Neuronal stem cell (in vitro differentiated cells): ENCODE measurements around the gene PDE4DIP.
"Not testable (repeated sequence)": the region's sequence is repeated elsewhere in the genome, so short reads cannot be mapped to it uniquely, and the experiment has no call there.

Source experiments
- DNase-seq: peaks from one replicate; pipeline ENCODE4 v3.0.0-alpha.2; 2013; ENCODE audit warnings: low spot score
- H2AFZ ChIP-seq: one replicate; pipeline ENCODE4 v1.6.1; 2013; ENCODE audit warnings: mild to moderate bottlenecking, low read length, inconsistent platforms
- H2AK5ac ChIP-seq: 2 replicates; pipeline ENCODE4 v1.6.1; 2013; ENCODE audit warnings: low read depth, mild to moderate bottlenecking, inconsistent platforms, low read length, moderate library complexity, mixed read lengths
- H2BK120ac ChIP-seq: 2 replicates; pipeline ENCODE4 v1.6.1; 2013; ENCODE audit warnings: low read depth, mild to moderate bottlenecking, inconsistent platforms, low read length, moderate library complexity, mixed read lengths
- H2BK12ac ChIP-seq: one replicate; pipeline ENCODE4 v1.6.1; 2013; ENCODE audit warnings: low read length, inconsistent platforms
- H2BK15ac ChIP-seq: 2 replicates; pipeline ENCODE4 v1.6.1; 2013; ENCODE audit warnings: mild to moderate bottlenecking, low read length, inconsistent platforms, mixed read lengths
- H2BK5ac ChIP-seq: one replicate; pipeline ENCODE4 v1.6.1; 2013; ENCODE audit warnings: inconsistent platforms, mild to moderate bottlenecking, low read length, moderate library complexity
- H3K14ac ChIP-seq: one replicate; pipeline ENCODE4 v1.6.1; 2013; ENCODE audit warnings: low read length, inconsistent platforms
- H3K18ac ChIP-seq: 2 replicates; pipeline ENCODE4 v1.6.1; 2013; ENCODE audit warnings: low read length, inconsistent platforms
- H3K23ac ChIP-seq: 2 replicates; pipeline ENCODE4 v1.6.1; 2013; ENCODE audit warnings: low read depth, mild to moderate bottlenecking, mixed read lengths, low read length, inconsistent platforms; ENCODE audit not compliant: poor library complexity
- H3K27ac ChIP-seq: replicated peaks from 3 replicates; pipeline ENCODE4 v1.5.1; 2013; ENCODE audit warnings: low read length, inconsistent platforms
- H3K27me3 ChIP-seq, 3 experiments: 2 replicates each; pipeline ENCODE4 v1.6.1; 2013; ENCODE audit warnings: low read length in 3 of 3, mild to moderate bottlenecking in 2 of 3, inconsistent platforms in 1 of 3, low read depth in 1 of 3, mixed read lengths in 1 of 3, moderate library complexity in 1 of 3; ENCODE audit not compliant: control insufficient read depth in 3 of 3, insufficient read depth in 3 of 3
- H3K36me3 ChIP-seq, 2 donors: replicated peaks in 1 of 2; 2 replicates each; pipeline ENCODE4 v1.6.1; 2013; ENCODE audit warnings: low read length in 2 of 2; ENCODE audit not compliant: control insufficient read depth in 2 of 2, insufficient read depth in 2 of 2
- H3K4ac ChIP-seq: 2 replicates; pipeline ENCODE4 v1.6.1; 2013; ENCODE audit warnings: inconsistent platforms, mild to moderate bottlenecking, low read length, moderate library complexity
- H3K4me1 ChIP-seq, 2 donors: 1 replicate in 1 of 2; 2 replicates in 1 of 2; pipeline ENCODE4 v1.6.1; 2013; ENCODE audit warnings: low read length in 2 of 2, low read depth in 1 of 2; ENCODE audit not compliant: control insufficient read depth in 2 of 2, insufficient read depth in 1 of 2
- H3K4me2 ChIP-seq: one replicate; pipeline ENCODE4 v1.6.1; 2013; ENCODE audit warnings: mild to moderate bottlenecking, low read length, inconsistent platforms; ENCODE audit not compliant: insufficient read depth, poor library complexity, severe bottlenecking
- H3K4me3 ChIP-seq, 2 donors: 2 replicates each; pipeline ENCODE4 v1.5.1; 2013; ENCODE audit warnings: low read length in 2 of 2, mild to moderate bottlenecking in 2 of 2, inconsistent platforms in 1 of 2, moderate library complexity in 1 of 2
- H3K79me1 ChIP-seq: one replicate; pipeline ENCODE4 v1.6.1; 2013; ENCODE audit warnings: low read depth, mild to moderate bottlenecking, inconsistent platforms, low read length, moderate library complexity
- H3K9ac ChIP-seq: one replicate; pipeline ENCODE4 v1.6.1; 2013; ENCODE audit warnings: mild to moderate bottlenecking, low read depth, low read length, inconsistent platforms; ENCODE audit not compliant: poor library complexity
- H3K9me3 ChIP-seq, 2 donors: replicated peaks in 1 of 2; 2 replicates each; pipeline versions ENCODE3 to v1.6.1; 2013; ENCODE audit warnings: low read length in 2 of 2, mild to moderate bottlenecking in 2 of 2, inconsistent platforms in 1 of 2, low read depth in 1 of 2, mixed read lengths in 1 of 2, moderate library complexity in 1 of 2; ENCODE audit not compliant: control insufficient read depth in 2 of 2, insufficient read depth in 1 of 2
- H4K8ac ChIP-seq: one replicate; pipeline ENCODE4 v1.6.1; 2013; ENCODE audit warnings: low read depth, mild to moderate bottlenecking, inconsistent platforms, low read length, moderate library complexity
- H4K91ac ChIP-seq: one replicate; pipeline ENCODE4 v1.6.1; 2013; ENCODE audit warnings: low read length, low read depth, mild to moderate bottlenecking, inconsistent platforms; ENCODE audit not compliant: poor library complexity
- WGBS, 2 donors: extraction: QIAGEN DNeasy Blood & Tissue Kit; methylation state at CpG; one replicate each; pipeline ENCODE4 v1.1.7; 2013; ENCODE audit warnings: missing lambda C conversion rate in 2 of 2, mixed read lengths in 1 of 2; ENCODE audit not compliant: insufficient read length in 2 of 2, insufficient replicate concordance in 1 of 2; ENCODE audit errors: extremely low coverage in 2 of 2; 5-methylcytosine and 5-hydroxymethylcytosine counted together

Gene PDE4DIP

DNA sequence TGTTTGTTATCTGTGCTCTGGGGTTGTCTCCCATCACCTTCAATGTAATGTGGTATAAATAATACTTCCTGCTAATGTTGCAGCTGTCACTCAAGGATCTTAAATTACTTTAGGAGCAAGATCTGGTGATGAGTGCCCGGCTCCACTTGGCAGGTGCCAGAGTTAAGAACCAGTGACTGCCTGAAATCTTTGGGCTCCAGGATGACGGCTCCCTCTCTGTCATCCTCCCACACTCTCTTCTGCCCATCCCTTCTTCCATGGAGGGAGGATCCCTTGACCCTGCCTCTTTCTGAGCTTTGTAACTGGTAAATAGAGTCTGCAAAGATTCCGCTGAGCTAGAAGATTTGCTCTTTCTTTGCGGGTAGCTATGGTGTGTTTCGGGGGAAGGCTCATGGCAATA is 44.4 kb downstream of the PDE4DIP start:
- H3K36me3 ChIP-seq, H3K4ac ChIP-seq, H3K18ac ChIP-seq, H3K23ac ChIP-seq, H2AK5ac ChIP-seq, H4K91ac ChIP-seq, H3K4me2 ChIP-seq, H3K9ac ChIP-seq, H3K14ac ChIP-seq, H3K79me1 ChIP-seq, H2BK5ac ChIP-seq, H2BK12ac ChIP-seq, H4K8ac ChIP-seq, H2AFZ ChIP-seq, H3K9me3 ChIP-seq, H3K27me3 ChIP-seq, H3K4me1 ChIP-seq, H2BK15ac ChIP-seq, H3K27ac ChIP-seq, H2BK120ac ChIP-seq, DNase-seq, H3K4me3 ChIP-seq: not testable (repeated sequence)
- WGBS, 2 donors = no CpG with 5 or more reads among the region's 5 CpGs

DNA sequence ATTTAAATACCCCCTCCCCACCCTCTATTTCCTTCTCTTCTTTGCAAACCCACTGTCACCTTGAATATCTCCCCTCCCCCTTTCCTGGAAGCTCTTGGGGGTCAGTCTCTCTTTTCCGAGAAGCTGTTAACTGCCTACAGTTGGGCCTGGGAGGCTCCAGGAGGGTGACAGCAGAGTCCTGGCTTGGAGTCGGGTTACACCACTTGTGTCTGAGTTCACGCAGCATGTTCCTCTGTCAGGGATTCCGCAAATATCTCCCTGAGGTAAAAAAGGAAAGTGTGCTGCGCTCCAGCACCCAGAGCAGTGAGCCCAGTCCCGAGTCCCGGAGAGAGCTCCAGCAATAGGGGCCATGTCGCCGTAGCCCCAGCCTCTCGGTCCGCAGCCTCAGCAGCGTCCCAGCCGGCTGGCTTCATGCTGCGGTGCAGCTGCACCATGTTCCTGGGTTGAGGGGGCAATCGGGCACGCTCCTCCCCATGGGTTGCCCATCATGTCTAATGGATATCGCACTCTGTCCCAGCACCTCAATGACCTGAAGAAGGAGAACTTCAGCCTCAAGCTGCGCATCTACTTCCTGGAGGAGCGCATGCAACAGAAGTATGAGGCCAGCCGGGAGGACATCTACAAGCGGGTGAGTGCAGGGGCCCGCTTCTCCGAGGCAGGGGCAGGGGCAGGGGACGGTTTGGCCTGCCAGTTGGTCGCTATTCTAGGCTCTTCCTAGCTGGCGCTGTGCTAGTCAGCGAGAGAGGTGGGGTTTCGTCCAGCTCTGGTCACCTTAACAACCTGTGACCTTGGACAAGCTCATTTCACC is 45.2 kb downstream of the PDE4DIP start:
- H3K79me1 ChIP-seq, H3K36me3 ChIP-seq, H3K4me3 ChIP-seq, H3K27me3 ChIP-seq, H3K14ac ChIP-seq, DNase-seq, H2BK12ac ChIP-seq, H3K4me2 ChIP-seq, H2BK5ac ChIP-seq, H3K9ac ChIP-seq, H3K4ac ChIP-seq, H3K4me1 ChIP-seq, H2BK120ac ChIP-seq, H4K8ac ChIP-seq, H2AFZ ChIP-seq, H4K91ac ChIP-seq, H2AK5ac ChIP-seq, H3K27ac ChIP-seq, H3K9me3 ChIP-seq, H3K23ac ChIP-seq, H3K18ac ChIP-seq, H2BK15ac ChIP-seq: not testable (repeated sequence)
- no CpG with 5 or more reads among the region's 28 CpGs for WGBS, 2 donors

DNA sequence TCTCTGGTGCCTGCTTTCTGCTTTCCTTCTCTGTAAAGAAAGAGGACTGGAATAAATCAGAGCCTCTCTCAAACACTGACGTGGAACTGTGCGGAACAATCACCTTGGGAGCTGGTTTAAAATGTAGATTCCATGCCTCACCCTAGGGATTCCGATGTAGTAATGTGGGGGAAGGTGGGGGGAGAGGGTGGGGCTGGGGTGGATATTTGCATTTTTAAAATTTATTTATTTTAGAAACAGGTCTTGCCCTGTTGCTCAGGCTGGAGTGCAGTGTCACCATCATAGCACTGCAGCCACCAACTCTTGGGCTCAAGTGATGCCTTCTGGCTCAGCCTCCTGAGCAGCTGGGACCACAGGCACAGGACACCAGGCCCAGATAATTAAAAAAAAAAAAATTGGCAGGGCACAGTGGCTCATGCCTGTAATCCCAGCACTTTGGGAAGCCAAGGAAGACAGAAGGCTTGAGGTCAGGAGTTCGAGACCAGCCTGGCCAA is 45.9 kb downstream of the PDE4DIP start:
- H4K8ac ChIP-seq, H3K4ac ChIP-seq, H2BK15ac ChIP-seq, H3K4me2 ChIP-seq, H3K14ac ChIP-seq, H3K4me1 ChIP-seq, DNase-seq, H2AFZ ChIP-seq, H3K36me3 ChIP-seq, H3K18ac ChIP-seq, H4K91ac ChIP-seq, H3K9me3 ChIP-seq, H3K23ac ChIP-seq, H2BK120ac ChIP-seq, H3K79me1 ChIP-seq, H2BK5ac ChIP-seq, H3K27me3 ChIP-seq, H3K4me3 ChIP-seq, H2BK12ac ChIP-seq, H3K27ac ChIP-seq, H3K9ac ChIP-seq, H2AK5ac ChIP-seq: not testable (repeated sequence)
- no CpG with 5 or more reads among the region's 4 CpGs for WGBS, 2 donors

DNA sequence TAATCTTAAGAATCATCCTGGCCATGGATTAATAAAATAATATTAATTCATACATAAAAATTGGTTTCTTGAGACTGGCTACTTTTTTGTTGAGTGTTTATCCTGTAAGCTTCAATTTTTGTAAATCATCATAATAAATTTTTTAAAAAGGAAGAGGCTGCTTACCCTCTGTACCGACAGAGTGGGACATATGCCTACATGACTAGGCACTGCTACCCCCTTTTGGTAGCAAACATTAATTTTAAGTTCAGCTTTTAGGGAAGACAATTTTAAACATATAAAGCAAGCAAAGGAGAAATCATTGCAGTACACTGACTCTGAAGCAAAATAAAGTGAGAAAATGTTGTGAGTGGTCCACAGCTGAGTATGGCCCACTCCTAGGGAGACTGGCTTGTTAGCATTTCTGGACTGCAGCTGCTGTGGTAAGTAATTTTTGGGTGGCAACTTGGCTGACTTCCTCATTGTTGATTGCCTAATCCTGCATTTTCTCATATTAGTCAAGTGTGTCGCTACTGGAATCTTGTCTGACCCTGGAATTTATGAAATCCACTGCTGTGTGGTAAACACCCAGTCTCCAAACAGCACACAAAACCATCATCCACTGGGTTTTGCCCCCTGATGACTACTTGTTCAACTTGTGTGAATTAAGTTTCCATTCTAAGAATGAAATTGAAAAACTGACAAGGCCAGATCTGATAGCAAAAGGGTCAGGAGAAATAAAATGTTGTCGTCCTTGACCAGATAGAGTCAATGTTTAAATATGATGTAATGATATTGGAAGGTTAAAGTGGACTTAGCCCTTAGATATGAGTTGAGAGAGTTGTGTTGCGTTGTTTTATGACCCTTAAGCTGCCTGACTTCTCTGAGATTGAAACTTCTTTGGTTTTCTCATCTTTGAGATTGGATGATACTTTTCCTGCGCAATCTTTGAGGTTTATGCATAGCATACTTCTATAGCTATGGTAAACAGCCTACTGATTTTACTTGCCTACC is 50.4 kb downstream of the PDE4DIP start:
- not testable (repeated sequence) for H3K4me3 ChIP-seq, H4K8ac ChIP-seq, H2BK5ac ChIP-seq, H3K4me1 ChIP-seq, H3K14ac ChIP-seq, H3K9ac ChIP-seq, H4K91ac ChIP-seq, H2AK5ac ChIP-seq, H2BK12ac ChIP-seq, H2BK120ac ChIP-seq, H3K27me3 ChIP-seq, H2BK15ac ChIP-seq, DNase-seq, H3K9me3 ChIP-seq, H3K36me3 ChIP-seq, H3K79me1 ChIP-seq, H2AFZ ChIP-seq, H3K4ac ChIP-seq, H3K18ac ChIP-seq, H3K27ac ChIP-seq, H3K23ac ChIP-seq, H3K4me2 ChIP-seq
- WGBS, 2 donors = no CpG with 5 or more reads among the region's 5 CpGs
